Fibroblast of mammary gland (primary cell): Measurements from ENCODE around the gene OR9A4.

Experiments
- DNase-seq: peaks from one replicate; pipeline ENCODE4 v3.0.0-alpha.2; 2010; ENCODE audit warnings: low read depth
- H3K4me3 ChIP-seq: 2 replicates; pipeline ENCODE4 v1.5.1; 2011; ENCODE audit warnings: low read depth, mild to moderate bottlenecking, low read length, moderate library complexity; ENCODE audit not compliant: control insufficient read depth
- CTCF ChIP-seq: conservative IDR thresholded peaks from 2 replicates; pipeline ENCODE4 v1.5.1; 2011; ENCODE audit warnings: low read depth, low read length, inconsistent platforms; ENCODE audit not compliant: control insufficient read depth, insufficient read depth

The OR9A4 gene

DNA sequence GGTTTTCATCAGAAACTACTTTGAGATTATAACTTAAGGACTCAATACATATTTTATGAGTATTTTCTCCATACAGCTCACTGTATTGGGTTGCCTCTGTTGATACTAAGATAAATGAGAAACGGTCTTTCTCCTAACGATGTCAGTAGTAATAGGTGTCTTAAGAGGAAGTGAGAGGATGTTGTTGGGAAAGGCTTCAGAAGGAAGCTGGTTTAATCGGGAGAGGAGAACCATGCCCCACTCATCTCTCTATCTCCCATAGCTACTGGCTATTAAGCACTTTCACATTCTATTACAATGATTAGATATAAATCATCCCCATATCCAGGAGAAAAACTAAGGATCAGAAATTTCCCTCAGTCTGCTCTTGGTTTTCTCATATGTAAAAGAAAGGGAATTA lies 28.6 kb downstream of the OR9A4 start:
- H3K4me3 ChIP-seq = no peak overlapping the region
- no peak for DNase-seq
- TF ChIP-seq CTCF = no peak

DNA sequence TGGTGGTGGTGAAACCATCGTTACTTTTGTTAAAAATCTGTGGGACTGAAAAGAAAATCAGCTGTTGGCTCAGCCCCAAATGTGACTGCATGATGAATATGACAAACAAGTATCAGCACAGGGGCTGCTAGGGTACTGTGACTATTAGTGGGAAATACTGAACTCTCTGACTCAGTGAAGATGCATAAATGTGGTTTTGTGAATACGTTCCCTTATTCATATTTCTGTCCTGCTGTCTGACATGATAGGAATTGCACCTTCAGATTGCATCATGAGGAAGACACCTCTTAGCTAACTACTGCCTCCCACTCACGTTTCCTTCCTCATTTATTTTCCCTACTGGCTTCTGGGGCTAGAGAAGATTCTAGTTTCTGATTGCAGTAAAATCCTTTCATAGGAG lies 29.2 kb downstream of the OR9A4 start:
- no peak overlapping the region for H3K4me3 ChIP-seq
- TF ChIP-seq CTCF = no peak
- DNase-seq = peak; percentile 43

GRCh38 chr7:141946796-141947195 lies 30.6 kb downstream of the OR9A4 start, which contains the start of gene CLEC5A:
CLEC5A (minus strand) TSS chr7:141946974; CDS start chr7:141946292, 682 bp downstream.
- DNase-seq = no peak
- no peak within 1 kb of the TSS for H3K4me3 ChIP-seq
- TF ChIP-seq CTCF = no peak

- no peak for DNase-seq
- no peak overlapping the region for H3K4me3 ChIP-seq
- no peak for TF ChIP-seq CTCF
Observed at GRCh38 chr7:141949021-141949420, 32.8 kb downstream of the OR9A4 start.

GRCh38 chr7:141949451-141949850 lies 33.3 kb downstream of the OR9A4 start:
- DNase-seq = no peak
- no peak for TF ChIP-seq CTCF

DNA sequence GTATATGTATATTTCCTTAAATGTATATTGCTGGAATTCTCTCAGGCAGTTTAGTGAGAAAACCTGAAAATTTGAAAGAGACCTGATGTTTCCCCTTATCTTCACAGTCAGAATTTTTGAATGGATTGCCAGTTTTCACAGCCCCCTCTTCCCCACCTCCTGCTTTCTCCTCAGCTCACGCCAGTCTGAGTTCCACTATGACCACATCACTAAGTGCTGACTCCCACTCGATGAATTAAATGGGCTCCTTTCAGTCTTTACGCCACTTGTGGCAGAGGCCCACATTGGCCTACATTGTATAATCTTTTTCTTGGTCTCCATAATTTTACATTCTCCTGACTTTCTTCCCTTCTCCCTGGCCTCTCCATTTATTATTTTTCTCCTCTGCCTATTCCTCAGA lies 33.7 kb downstream of the OR9A4 start:
- no peak for TF ChIP-seq CTCF
- no peak for DNase-seq
- no peak overlapping the region for H3K4me3 ChIP-seq

More at GRCh38 chr7:141949451-141949850, 33.3 kb downstream of the OR9A4 start:
- no peak overlapping the region for H3K4me3 ChIP-seq

- no peak for DNase-seq
- TF ChIP-seq CTCF = no peak
Observed at GRCh38 chr7:141950806-141951205, 34.6 kb downstream of the OR9A4 start.

More at GRCh38 chr7:141950806-141951205, 34.6 kb downstream of the OR9A4 start:
- H3K4me3 ChIP-seq = no peak overlapping the region
